HepG2 (cell line): ENCODE data around the gene HEXD. TPM values are rescaled to one million over a fixed set of nuclear protein-coding genes. Genes with fewer than 3 reads are reported as not detected.

Source experiments
- CENPX ChIP-seq: sonication (generic); formaldehyde crosslinking; IDR thresholded peaks from 2 replicates; pipeline ENCODE4 v1.9.0; 2021; ENCODE audit warnings: mild to moderate bottlenecking, missing genetic modification reagents, moderate library complexity
- EHMT2 ChIP-seq: fragments of 200-600 bp; sonication (generic); IDR thresholded peaks from 2 replicates; pipeline ENCODE4 v1.7.0; 2017; ENCODE audit warnings: antibody characterized with exemption, low read depth, low read length, borderline replicate concordance
- FOXK1 ChIP-seq: sonication (generic); formaldehyde crosslinking; IDR thresholded peaks from 2 replicates; pipeline ENCODE4 v1.4.0; 2020; ENCODE audit warnings: low read depth, missing genetic modification reagents, borderline replicate concordance
- HNRNPK ChIP-seq: fragments of 200-400 bp; formaldehyde crosslinking; IDR thresholded peaks from 2 replicates; pipeline ENCODE4 v1.6.1; 2018; ENCODE audit warnings: low read length, low read depth, moderate library complexity, mild to moderate bottlenecking; ENCODE audit not compliant: poor library complexity, severe bottlenecking
- IKZF5 ChIP-seq: IDR thresholded peaks from 2 replicates; pipeline ENCODE4 v1.6.1; 2018; ENCODE audit warnings: missing genetic modification reagents, mild to moderate bottlenecking, missing compliant biosample characterization
- PHB2 ChIP-seq: fragments of 450-650 bp; IDR thresholded peaks from 2 replicates; pipeline ENCODE4 v1.6.1; 2018; ENCODE audit not compliant: partially characterized antibody
- SATB2 ChIP-seq: sonication (generic); formaldehyde crosslinking; IDR thresholded peaks from 2 replicates; pipeline ENCODE4 v1.5.0; 2020; ENCODE audit warnings: missing genetic modification reagents
- ZBED4 ChIP-seq: sonication (generic); formaldehyde crosslinking; IDR thresholded peaks from 2 replicates; pipeline ENCODE4 v1.4.0; 2020; ENCODE audit warnings: missing genetic modification reagents, borderline replicate concordance
- ZFX ChIP-seq: sonication (generic); formaldehyde crosslinking; IDR thresholded peaks from 2 replicates; pipeline ENCODE4 v1.4.0; 2020; ENCODE audit warnings: mild to moderate bottlenecking, low read depth, missing genetic modification reagents, moderate library complexity
- ZNF205 ChIP-seq: IDR thresholded peaks from 2 replicates; pipeline ENCODE4 v1.6.1; 2018; ENCODE audit warnings: missing biosample characterization, missing genetic modification reagents
- ZNF589 ChIP-seq: sonication (generic); formaldehyde crosslinking; conservative IDR thresholded peaks from 2 replicates; pipeline ENCODE4 v1.8.0; 2022; ENCODE audit warnings: mild to moderate bottlenecking, moderate library complexity, missing genetic modification reagents
- ZNF609 ChIP-seq: sonication (generic); formaldehyde crosslinking; IDR thresholded peaks from 2 replicates; pipeline ENCODE4 v1.4.0; 2020; ENCODE audit warnings: mild to moderate bottlenecking, missing genetic modification reagents, borderline replicate concordance
- ZNF710 ChIP-seq: sonication (generic); formaldehyde crosslinking; IDR thresholded peaks from 2 replicates; pipeline ENCODE4 v1.5.0; 2020; ENCODE audit warnings: mild to moderate bottlenecking, missing genetic modification reagents, borderline replicate concordance
- polyA plus RNA-seq, 8 experiments: library from polyadenylated mRNA; depleted of rRNA in 3 of 8; stranded (reverse) in 7 of 8; unstranded in 1 of 8; fragments of >200 nt; fragmentation: Illumina TruSeq in 4 of 8; extraction: Trizol in 4 of 8; gene quantifications; 2 replicates each; pipeline versions ENCODE4 v1.2.1 to v1.2.3, GENCODE V29; 2011 to 2016; ENCODE audit warnings: low read depth in 4 of 8, missing spikeins in 1 of 8, mixed read lengths in 1 of 8; ENCODE audit not compliant: insufficient read depth in 1 of 8
- total RNA-seq, 5 experiments: library from RNA; depleted of rRNA; stranded (reverse); fragments of >200 nt; fragmentation: Illumina TruSeq; extraction: Trizol; gene quantifications; 2 replicates each; pipeline ENCODE4 v1.2.3, GENCODE V29; 2016; ENCODE audit warnings: low read depth in 1 of 5

HEXD gene
- total and polyA plus RNA-seq, 2 of the 13 experiments (the other 11 are each of a cell fraction or from before 2014, with no cell fraction given), result 22.3 to 41.8 TPM

- peak; percentile 46; the same call in 1 of the 2 replicates for TF ChIP-seq ZFX (CRISPR knock-in tag)
- TF ChIP-seq FOXK1 (CRISPR knock-in tag), result 0 out of 2 replicates have a peak, but pooled peaks have one; percentile 15
- no peak for TF ChIP-seq EHMT2
- TF ChIP-seq ZBED4 (CRISPR knock-in tag), result peak; percentile 41; the same call in 1 of the 2 replicates
- peak; percentile 48; the same call in 1 of the 2 replicates for TF ChIP-seq IKZF5 (CRISPR knock-in tag)
- TF ChIP-seq CENPX (CRISPR knock-in tag), result no peak
- TF ChIP-seq ZNF710 (CRISPR knock-in tag), result peak; percentile 41; the same call in 1 of the 2 replicates
- TF ChIP-seq ZNF205 (CRISPR knock-in tag), result 0 out of 2 replicates have a peak, but pooled peaks have one; percentile 33
- TF ChIP-seq HNRNPK, result peak; percentile 36
- no peak for TF ChIP-seq SATB2 (CRISPR knock-in tag)
- TF ChIP-seq PHB2, result no peak
- TF ChIP-seq ZNF589, result no peak
- 0 out of 2 replicates have a peak, but pooled peaks have one; percentile 34 for TF ChIP-seq ZNF609
These were observed 5.3 kb upstream of the HEXD start (continued) for GRCh38 chr17:82412535-82413520.
